ENCODE measurements around the gene TOX3. TPM values are rescaled to one million over a fixed set of nuclear protein-coding genes. Genes with fewer than 3 reads are reported as not detected.

Gene TOX3
- total RNA-seq, 1 donor from 2014 or later, result 5.3 TPM

DNA sequence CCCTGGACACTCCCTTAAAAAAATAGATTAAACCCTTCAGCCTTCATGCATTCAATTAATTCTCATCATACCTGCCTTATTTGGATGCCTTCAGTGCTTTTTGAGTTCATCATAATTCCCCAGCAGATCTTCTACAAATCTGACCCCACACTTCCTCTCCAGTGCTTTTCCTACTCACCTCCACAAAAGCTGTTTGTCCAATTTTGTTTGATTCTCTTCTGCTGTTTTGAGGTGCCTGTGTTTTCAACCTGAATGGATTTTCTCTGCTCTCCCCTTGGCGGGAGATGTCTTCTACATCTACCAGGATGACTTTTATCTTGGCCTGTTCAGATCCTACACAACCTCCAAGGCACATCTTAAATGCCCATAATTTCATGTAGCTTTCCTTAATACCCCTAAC is 112.7 kb downstream of the TOX3 start:
- DNase-seq (ENCODE audit: low spot score in 2 of 2, unreplicated experiment in 2 of 2), result no peak
- TF ChIP-seq, protein P1, sequence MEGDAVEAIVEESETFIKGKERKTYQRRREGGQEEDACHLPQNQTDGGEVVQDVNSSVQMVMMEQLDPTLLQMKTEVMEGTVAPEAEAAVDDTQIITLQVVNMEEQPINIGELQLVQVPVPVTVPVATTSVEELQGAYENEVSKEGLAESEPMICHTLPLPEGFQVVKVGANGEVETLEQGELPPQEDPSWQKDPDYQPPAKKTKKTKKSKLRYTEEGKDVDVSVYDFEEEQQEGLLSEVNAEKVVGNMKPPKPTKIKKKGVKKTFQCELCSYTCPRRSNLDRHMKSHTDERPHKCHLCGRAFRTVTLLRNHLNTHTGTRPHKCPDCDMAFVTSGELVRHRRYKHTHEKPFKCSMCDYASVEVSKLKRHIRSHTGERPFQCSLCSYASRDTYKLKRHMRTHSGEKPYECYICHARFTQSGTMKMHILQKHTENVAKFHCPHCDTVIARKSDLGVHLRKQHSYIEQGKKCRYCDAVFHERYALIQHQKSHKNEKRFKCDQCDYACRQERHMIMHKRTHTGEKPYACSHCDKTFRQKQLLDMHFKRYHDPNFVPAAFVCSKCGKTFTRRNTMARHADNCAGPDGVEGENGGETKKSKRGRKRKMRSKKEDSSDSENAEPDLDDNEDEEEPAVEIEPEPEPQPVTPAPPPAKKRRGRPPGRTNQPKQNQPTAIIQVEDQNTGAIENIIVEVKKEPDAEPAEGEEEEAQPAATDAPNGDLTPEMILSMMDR (IDR thresholded peaks at IDR 0.05; ENCODE audit: unreplicated experiment), result no peak
- Mint-ChIP-seq H3K27me3 (ENCODE audit: low read depth) (peaks cover 20% of the 10 kb centered on the region), H3K9me3 (no peaks in the 10 kb centered on the region), H3K4me3 (no peak overlapping the region), H3K4me1 (peaks cover 13% of the 10 kb centered on the region), H3K36me3 (no peaks in the 10 kb centered on the region), H3K27ac (no peak overlapping the region)

DNA sequence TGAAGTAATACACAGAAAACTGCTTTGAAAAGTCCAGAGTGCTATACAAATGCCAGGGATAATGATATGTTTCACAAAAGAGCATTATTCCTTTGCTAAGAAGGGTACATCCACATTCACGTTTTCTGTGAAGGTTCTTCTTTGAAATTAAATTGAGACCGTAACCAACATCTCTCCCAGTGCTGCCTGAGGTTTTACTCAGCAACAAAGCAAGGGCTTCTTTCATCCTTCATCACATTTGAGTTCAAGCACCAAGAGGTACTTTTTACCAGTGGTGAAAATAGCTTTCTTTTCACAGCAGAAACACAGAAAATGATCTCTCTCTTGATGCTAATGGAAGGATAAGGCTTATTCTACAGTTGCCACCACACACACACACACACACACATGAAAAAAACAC is 113.3 kb downstream of the TOX3 start:
- no peaks in the 10 kb centered on the region for H3K36me3 Mint-ChIP-seq
- no peak for DNase-seq (ENCODE audit: low spot score in 2 of 2, unreplicated experiment in 2 of 2)
- no peaks in the 10 kb centered on the region for H3K9me3 Mint-ChIP-seq
- H3K27ac Mint-ChIP-seq, result no peak overlapping the region
- TF ChIP-seq, protein P1 (IDR thresholded peaks at IDR 0.05; ENCODE audit: unreplicated experiment), result no peak
- H3K4me3 Mint-ChIP-seq, result no peak overlapping the region
- peaks cover 21% of the 10 kb centered on the region for H3K27me3 Mint-ChIP-seq (ENCODE audit: low read depth)
- H3K4me1 Mint-ChIP-seq, result peaks cover 13% of the 10 kb centered on the region

DNA sequence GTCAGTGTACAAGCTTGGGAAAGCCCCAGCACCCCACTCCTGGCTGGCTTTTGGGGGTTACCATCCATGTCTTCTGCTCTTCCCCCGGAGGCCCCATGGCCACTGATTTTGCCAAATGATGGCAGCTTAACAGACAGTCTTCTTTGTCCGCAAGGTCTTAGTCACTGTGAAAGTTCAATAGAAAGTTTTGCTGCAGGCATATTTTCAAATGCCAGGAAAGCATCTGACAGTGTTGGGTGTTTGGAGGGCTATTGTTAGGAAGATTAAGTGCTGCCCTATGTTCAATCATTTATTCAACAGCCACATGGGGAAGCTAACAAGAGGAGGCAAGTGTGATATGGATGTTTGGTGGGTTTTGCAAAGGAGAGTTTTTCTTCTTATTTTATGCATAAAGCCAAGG is 122.4 kb downstream of the TOX3 start:
- H3K4me3 Mint-ChIP-seq, result no peak overlapping the region
- no peaks in the 10 kb centered on the region for H3K36me3 Mint-ChIP-seq
- DNase-seq (ENCODE audit: low spot score in 2 of 2, unreplicated experiment in 2 of 2), result no peak
- no peak overlapping the region for H3K27ac Mint-ChIP-seq
- H3K4me1 Mint-ChIP-seq, result no peaks in the 10 kb centered on the region
- H3K27me3 Mint-ChIP-seq (ENCODE audit: low read depth), result peaks cover 54% of the 10 kb centered on the region
- TF ChIP-seq, protein P1 (IDR thresholded peaks at IDR 0.05; ENCODE audit: unreplicated experiment), result no peak
- H3K9me3 Mint-ChIP-seq, result no peaks in the 10 kb centered on the region

DNA sequence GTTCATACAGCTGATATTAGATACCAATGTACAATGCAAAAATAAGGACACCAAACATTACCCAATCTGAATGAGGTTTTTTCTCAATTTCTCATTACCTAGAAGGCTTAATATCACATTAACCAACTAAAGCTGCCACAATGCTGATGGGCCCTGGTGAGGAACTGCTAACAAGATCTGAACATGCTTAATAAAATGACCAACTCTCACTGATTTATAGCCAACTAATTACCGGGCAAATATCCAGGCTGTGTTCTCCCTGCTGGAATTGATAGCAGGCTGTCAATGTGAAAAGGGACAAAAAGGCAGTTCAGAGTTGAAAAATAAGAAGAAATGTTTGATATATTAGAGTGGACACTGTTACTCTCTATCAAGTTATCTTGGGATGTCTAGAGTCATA is 124.6 kb downstream of the TOX3 start:
- no peak for DNase-seq (ENCODE audit: low spot score in 2 of 2, unreplicated experiment in 2 of 2)
- H3K9me3 Mint-ChIP-seq, result peaks cover 16% of the 10 kb centered on the region
- TF ChIP-seq, protein P1 (IDR thresholded peaks at IDR 0.05; ENCODE audit: unreplicated experiment), result no peak
- no peak overlapping the region for H3K4me3 Mint-ChIP-seq
- H3K4me1 Mint-ChIP-seq, result no peaks in the 10 kb centered on the region
- H3K27me3 Mint-ChIP-seq (ENCODE audit: low read depth), result peaks cover 36% of the 10 kb centered on the region
- no peaks in the 10 kb centered on the region for H3K36me3 Mint-ChIP-seq
- no peak overlapping the region for H3K27ac Mint-ChIP-seq

DNA sequence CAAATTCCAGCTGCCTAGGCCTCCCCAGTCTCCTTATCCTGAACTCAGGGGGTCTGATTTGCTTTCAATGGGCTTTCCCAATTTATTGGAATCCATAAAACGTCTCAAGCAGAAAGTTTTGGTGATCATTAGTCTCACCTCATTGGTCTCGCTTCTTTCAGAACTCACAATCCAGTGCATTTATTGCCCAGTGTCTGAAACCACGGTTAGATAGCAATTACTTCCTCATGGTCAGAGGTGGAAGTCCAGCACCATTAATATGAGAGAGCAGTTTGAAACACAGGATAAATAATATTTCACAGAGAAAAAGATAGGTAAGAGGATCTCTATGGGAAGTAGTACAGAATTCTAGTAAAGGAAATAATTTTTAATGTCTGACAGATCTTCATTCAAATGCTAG is 128.7 kb downstream of the TOX3 start:
- peaks cover 35% of the 10 kb centered on the region for H3K9me3 Mint-ChIP-seq
- H3K4me1 Mint-ChIP-seq, result no peaks in the 10 kb centered on the region
- H3K27ac Mint-ChIP-seq, result no peak overlapping the region
- DNase-seq (ENCODE audit: low spot score in 2 of 2, unreplicated experiment in 2 of 2), result no peak
- H3K4me3 Mint-ChIP-seq, result no peak overlapping the region
- H3K27me3 Mint-ChIP-seq (ENCODE audit: low read depth), result peaks cover 16% of the 10 kb centered on the region
- TF ChIP-seq, protein P1 (IDR thresholded peaks at IDR 0.05; ENCODE audit: unreplicated experiment), result no peak
- H3K36me3 Mint-ChIP-seq, result no peaks in the 10 kb centered on the region

DNA sequence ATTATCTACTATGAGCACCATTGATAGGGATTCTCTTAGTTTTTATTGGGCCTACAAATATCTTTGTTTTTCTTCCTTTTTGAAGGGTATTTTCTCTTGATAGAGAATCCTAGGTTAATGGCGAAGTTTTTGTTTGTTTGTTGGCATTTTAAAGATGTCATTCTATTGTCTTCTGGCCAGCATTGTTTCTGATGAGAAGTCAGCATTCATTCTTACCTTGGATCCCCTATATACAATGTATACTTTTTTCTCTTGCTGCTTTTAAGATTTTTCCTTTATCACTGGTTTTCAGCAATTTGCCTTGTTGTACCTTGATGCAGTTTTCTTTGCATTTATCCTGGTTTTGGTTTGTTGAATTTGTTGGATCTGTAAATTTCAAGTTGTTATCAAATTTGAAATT is 130.1 kb downstream of the TOX3 start:
- Mint-ChIP-seq H3K36me3 (no peaks in the 10 kb centered on the region), H3K4me1 (no peaks in the 10 kb centered on the region), H3K4me3 (no peak overlapping the region), H3K27me3 (ENCODE audit: low read depth) (peaks cover 10% of the 10 kb centered on the region), H3K9me3 (peaks cover 35% of the 10 kb centered on the region), H3K27ac (no peak overlapping the region)
- TF ChIP-seq, protein P1 (IDR thresholded peaks at IDR 0.05; ENCODE audit: unreplicated experiment), result no peak
- no peak for DNase-seq (ENCODE audit: low spot score in 2 of 2, unreplicated experiment in 2 of 2)
